ENCODE data around the gene NUTM2E.
"Not testable (repeated sequence)": the region's sequence is repeated elsewhere in the genome, so short reads cannot be mapped to it uniquely, and the experiment has no call there.

Gene NUTM2E

GRCh38 chr10:79862803-79863202 lies 36.3 kb downstream of the NUTM2E start:
- POLR2A ChIA-PET; H3K4me1 ChIP-seq (ENCODE audit: control extremely low read depth in 1 of 4, control insufficient read depth in 4 of 4, insufficient read depth in 4 of 4, low read length in 3 of 4): not testable (repeated sequence)
- WGBS (ENCODE audit: insufficient coverage), result no CpG with 5 or more reads among the region's 3 CpGs

GRCh38 chr10:79866903-79867551 lies 40.5 kb downstream of the NUTM2E start:
- POLR2A ChIA-PET; H3K27me3 ChIP-seq (replicated peaks in 2 of 5; ENCODE audit: control insufficient read depth in 4 of 5, insufficient read depth in 5 of 5, low read length in 4 of 5); H3K36me3 ChIP-seq (ENCODE audit: control insufficient read depth in 4 of 4, insufficient read depth in 4 of 4, low read length in 3 of 4); H3K9me3 ChIP-seq (ENCODE audit: control extremely low read depth in 1 of 5, control insufficient read depth in 4 of 5, insufficient read depth in 2 of 5, low read depth in 1 of 5, low read length in 4 of 5); H3K4me1 ChIP-seq (ENCODE audit: control extremely low read depth in 1 of 4, control insufficient read depth in 4 of 4, insufficient read depth in 4 of 4, low read length in 3 of 4); H3K4me3 ChIP-seq (ENCODE audit: control insufficient read depth in 1 of 7, extremely low read depth in 1 of 7, insufficient read depth in 4 of 7, low read depth in 2 of 7, low read length in 6 of 7); H3K27ac ChIP-seq (ENCODE audit: insufficient read depth in 1 of 2, low read depth in 1 of 2, low read length in 2 of 2, poor library complexity in 1 of 2, severe bottlenecking in 2 of 2); DNase-seq; CTCF ChIA-PET: not testable (repeated sequence)
- no CpG with 5 or more reads among the region's 9 CpGs for WGBS (ENCODE audit: insufficient coverage)

More at GRCh38 chr10:79862803-79863202, 36.3 kb downstream of the NUTM2E start:
- H3K4me3 ChIP-seq (ENCODE audit: control insufficient read depth in 1 of 7, extremely low read depth in 1 of 7, insufficient read depth in 4 of 7, low read depth in 2 of 7, low read length in 6 of 7); H3K27ac ChIP-seq (ENCODE audit: insufficient read depth in 1 of 2, low read depth in 1 of 2, low read length in 2 of 2, poor library complexity in 1 of 2, severe bottlenecking in 2 of 2); H3K27me3 ChIP-seq (replicated peaks in 2 of 5; ENCODE audit: control insufficient read depth in 4 of 5, insufficient read depth in 5 of 5, low read length in 4 of 5); H3K9me3 ChIP-seq (ENCODE audit: control extremely low read depth in 1 of 5, control insufficient read depth in 4 of 5, insufficient read depth in 2 of 5, low read depth in 1 of 5, low read length in 4 of 5); CTCF ChIA-PET; H3K36me3 ChIP-seq (ENCODE audit: control insufficient read depth in 4 of 4, insufficient read depth in 4 of 4, low read length in 3 of 4): not testable (repeated sequence)
- peak in 2 of 3 donors; percentile 13 to 31 for DNase-seq

DNA sequence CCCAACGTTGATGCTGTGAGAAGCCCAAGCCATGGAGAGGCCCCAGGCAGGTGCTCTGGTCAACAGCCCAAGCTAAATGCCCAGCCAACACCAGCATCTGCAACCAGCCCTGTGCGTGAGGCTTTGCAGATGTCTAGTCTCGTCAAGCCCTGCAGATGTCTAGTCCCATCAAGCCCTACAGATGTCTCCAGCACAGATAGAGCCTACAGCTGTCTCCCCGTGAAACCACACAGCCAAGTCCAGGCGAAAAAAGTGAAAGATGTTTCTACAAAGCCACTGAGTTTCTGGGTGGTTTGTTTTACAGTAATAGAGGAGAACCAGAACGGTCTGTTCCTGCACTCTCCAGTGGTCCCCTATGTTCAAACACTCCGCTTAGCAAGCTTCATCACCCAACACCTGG lies 41.5 kb downstream of the NUTM2E start:
- H3K36me3 ChIP-seq (ENCODE audit: control insufficient read depth in 4 of 4, insufficient read depth in 4 of 4, low read length in 3 of 4); H3K27ac ChIP-seq (ENCODE audit: insufficient read depth in 1 of 2, low read depth in 1 of 2, low read length in 2 of 2, poor library complexity in 1 of 2, severe bottlenecking in 2 of 2); POLR2A ChIA-PET; H3K4me1 ChIP-seq (ENCODE audit: control extremely low read depth in 1 of 4, control insufficient read depth in 4 of 4, insufficient read depth in 4 of 4, low read length in 3 of 4); H3K4me3 ChIP-seq (ENCODE audit: control insufficient read depth in 1 of 7, extremely low read depth in 1 of 7, insufficient read depth in 4 of 7, low read depth in 2 of 7, low read length in 6 of 7); H3K27me3 ChIP-seq (replicated peaks in 2 of 5; ENCODE audit: control insufficient read depth in 4 of 5, insufficient read depth in 5 of 5, low read length in 4 of 5); H3K9me3 ChIP-seq (ENCODE audit: control extremely low read depth in 1 of 5, control insufficient read depth in 4 of 5, insufficient read depth in 2 of 5, low read depth in 1 of 5, low read length in 4 of 5); DNase-seq; CTCF ChIA-PET: not testable (repeated sequence)
- 80% methylated on average over 1 of the region's 7 CpGs for WGBS (ENCODE audit: insufficient coverage)

DNA sequence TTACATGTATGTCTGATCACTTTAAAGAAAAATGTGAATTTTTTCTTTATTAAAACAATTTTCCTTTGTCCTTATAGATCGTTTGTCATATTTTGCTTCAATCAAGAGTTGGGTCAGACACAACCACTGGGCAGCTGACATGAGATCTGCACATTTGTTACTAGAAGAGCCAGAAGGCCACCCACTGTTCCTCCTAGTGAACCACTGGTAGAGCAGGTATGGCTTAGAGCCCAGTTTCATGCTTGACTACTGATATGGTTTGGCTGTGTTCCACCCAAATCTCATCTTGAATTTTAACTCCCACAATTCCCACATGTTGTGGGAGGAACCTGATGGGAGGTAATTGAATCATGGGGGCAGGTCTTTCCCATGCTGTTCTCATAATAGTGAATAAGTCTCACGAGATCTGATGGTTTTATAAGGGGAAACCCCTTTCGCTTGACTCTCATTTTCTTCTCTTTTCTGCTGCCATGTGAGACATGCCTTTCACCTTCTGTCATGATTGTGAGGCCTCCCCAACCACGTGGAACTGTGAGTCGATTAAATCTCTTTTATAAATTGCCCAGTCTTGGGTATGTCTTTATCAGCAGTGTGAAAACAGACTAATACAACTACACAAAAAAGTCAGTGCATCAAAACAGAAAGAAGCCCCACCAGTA lies 43.0 kb downstream of the NUTM2E start:
- WGBS (ENCODE audit: insufficient coverage), result no CpG with 5 or more reads among the region's 5 CpGs
- CTCF ChIA-PET; H3K36me3 ChIP-seq (ENCODE audit: control insufficient read depth in 4 of 4, insufficient read depth in 4 of 4, low read length in 3 of 4); DNase-seq; H3K27ac ChIP-seq (ENCODE audit: insufficient read depth in 1 of 2, low read depth in 1 of 2, low read length in 2 of 2, poor library complexity in 1 of 2, severe bottlenecking in 2 of 2); POLR2A ChIA-PET; H3K27me3 ChIP-seq (replicated peaks in 2 of 5; ENCODE audit: control insufficient read depth in 4 of 5, insufficient read depth in 5 of 5, low read length in 4 of 5); H3K9me3 ChIP-seq (ENCODE audit: control extremely low read depth in 1 of 5, control insufficient read depth in 4 of 5, insufficient read depth in 2 of 5, low read depth in 1 of 5, low read length in 4 of 5); H3K4me1 ChIP-seq (ENCODE audit: control extremely low read depth in 1 of 4, control insufficient read depth in 4 of 4, insufficient read depth in 4 of 4, low read length in 3 of 4); H3K4me3 ChIP-seq (ENCODE audit: control insufficient read depth in 1 of 7, extremely low read depth in 1 of 7, insufficient read depth in 4 of 7, low read depth in 2 of 7, low read length in 6 of 7): not testable (repeated sequence)

- H3K4me3 ChIP-seq (ENCODE audit: control insufficient read depth in 1 of 7, extremely low read depth in 1 of 7, insufficient read depth in 4 of 7, low read depth in 2 of 7, low read length in 6 of 7); H3K27me3 ChIP-seq (replicated peaks in 2 of 5; ENCODE audit: control insufficient read depth in 4 of 5, insufficient read depth in 5 of 5, low read length in 4 of 5); POLR2A ChIA-PET; H3K36me3 ChIP-seq (ENCODE audit: control insufficient read depth in 4 of 4, insufficient read depth in 4 of 4, low read length in 3 of 4); H3K4me1 ChIP-seq (ENCODE audit: control extremely low read depth in 1 of 4, control insufficient read depth in 4 of 4, insufficient read depth in 4 of 4, low read length in 3 of 4); H3K27ac ChIP-seq (ENCODE audit: insufficient read depth in 1 of 2, low read depth in 1 of 2, low read length in 2 of 2, poor library complexity in 1 of 2, severe bottlenecking in 2 of 2); H3K9me3 ChIP-seq (ENCODE audit: control extremely low read depth in 1 of 5, control insufficient read depth in 4 of 5, insufficient read depth in 2 of 5, low read depth in 1 of 5, low read length in 4 of 5); DNase-seq; CTCF ChIA-PET: not testable (repeated sequence)
- no CpG with 5 or more reads among the region's 4 CpGs for WGBS (ENCODE audit: insufficient coverage)
These were observed 45.2 kb downstream of the NUTM2E start for GRCh38 chr10:79871729-79872128.

All from common myeloid progenitor, CD34-positive (primary cell).